GM18508 (cell line): ENCODE results near the gene LYPD1.

ENCODE experiments used
- ATAC-seq: cut with Tn5 transposase; IDR thresholded peaks from one replicate; pipeline ENCODE4 v1.9.1; 2021; ENCODE audit warnings: moderate number of reproducible peaks; ENCODE audit not compliant: insufficient read depth, unreplicated experiment

The LYPD1 gene

DNA sequence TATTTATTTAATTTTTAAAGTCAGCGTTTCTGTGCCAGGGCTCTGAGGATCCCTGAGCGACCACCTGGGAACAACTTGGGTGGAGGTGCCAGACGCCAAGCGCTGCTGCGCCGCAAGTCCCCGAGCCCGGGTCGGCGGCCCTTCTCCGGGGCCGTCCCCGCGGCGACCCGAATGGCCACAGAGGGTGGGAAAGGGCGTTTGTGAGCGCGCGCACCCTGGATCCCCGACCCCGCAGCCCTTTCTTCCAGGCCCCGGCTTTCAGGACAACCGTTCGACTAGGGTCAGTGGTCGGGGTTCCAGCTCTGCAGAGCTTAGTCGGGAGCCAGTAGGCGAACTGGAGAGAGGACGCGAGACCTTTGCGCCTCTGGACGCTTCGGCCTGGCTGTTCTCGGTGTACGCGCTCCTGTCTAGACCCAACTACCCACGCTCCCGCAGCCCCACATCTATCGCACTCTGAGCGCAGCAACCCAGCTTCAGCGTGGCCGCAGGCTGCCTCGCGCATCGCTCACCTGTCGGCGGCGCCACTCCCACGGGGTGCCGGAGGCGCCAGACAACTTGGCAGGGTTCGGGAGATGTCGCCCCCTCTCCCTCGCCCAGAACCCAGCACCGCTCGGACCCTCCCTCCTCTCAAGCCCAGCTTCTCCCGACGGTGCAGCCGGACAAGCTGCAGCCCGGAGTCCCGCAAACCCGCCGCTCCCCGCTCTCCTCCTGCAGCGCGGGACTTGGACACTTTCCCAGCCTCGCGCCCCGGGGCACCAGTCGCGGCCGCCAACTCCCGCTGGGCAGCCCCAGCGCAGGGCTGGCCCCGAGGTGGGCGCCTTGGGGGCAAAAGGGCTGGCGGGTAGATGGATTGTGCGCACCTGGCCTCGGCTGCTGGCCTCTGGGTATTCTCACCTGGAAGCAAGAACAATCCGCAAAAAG, 758 bp downstream of the LYPD1 start:
- ATAC-seq = no peak

DNA sequence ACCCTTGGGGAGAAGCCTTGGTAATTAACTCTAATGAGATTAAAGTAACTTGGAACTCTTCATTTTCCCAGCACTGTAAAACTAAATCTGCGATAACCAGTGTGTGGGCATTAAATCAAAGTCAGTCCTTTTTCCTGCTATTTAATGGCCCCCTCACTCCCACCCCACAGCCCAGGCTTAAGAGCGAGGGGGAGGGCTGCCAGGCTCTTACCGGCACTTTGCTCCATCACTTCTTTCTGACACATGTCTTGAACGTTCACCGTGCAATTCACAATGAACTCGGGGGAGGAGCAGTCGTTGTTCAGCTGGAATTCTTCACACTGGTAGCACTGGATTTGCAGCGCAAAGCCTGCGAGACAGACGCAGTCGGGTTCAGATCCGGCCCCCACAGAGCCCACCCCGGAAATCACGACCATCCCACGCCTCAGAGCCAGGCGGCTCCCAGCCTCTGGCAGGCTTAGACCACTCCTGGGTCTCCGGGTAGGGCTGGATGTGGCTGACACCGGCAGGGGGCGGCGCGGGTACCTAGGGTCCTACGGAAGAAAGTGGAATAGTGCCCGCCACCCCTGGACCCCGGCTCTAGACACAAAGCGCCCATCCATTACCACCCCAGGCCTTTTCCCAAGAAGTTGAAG, 1.7 kb downstream of the LYPD1 start:
- no peak for ATAC-seq

DNA sequence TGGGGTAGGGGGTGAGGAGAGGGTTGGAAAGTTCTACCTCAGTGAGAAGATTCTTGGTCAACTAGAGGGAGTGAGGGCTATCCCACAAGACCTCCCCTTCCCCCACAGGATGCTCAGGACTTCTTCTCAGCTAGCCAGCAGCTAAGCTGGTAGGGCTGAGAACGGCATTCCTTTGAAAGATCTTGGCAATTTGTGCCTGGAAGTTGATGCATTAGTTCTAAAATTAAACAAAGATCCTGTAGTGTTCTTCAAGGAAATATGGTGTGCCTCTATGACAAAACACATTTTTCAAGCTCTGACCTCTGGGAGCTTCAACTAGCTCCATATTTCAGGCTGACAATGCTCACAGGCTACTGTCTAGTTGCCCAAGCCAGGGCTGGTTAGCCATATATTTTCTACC, 2.3 kb downstream of the LYPD1 start:
- ATAC-seq = no peak

DNA sequence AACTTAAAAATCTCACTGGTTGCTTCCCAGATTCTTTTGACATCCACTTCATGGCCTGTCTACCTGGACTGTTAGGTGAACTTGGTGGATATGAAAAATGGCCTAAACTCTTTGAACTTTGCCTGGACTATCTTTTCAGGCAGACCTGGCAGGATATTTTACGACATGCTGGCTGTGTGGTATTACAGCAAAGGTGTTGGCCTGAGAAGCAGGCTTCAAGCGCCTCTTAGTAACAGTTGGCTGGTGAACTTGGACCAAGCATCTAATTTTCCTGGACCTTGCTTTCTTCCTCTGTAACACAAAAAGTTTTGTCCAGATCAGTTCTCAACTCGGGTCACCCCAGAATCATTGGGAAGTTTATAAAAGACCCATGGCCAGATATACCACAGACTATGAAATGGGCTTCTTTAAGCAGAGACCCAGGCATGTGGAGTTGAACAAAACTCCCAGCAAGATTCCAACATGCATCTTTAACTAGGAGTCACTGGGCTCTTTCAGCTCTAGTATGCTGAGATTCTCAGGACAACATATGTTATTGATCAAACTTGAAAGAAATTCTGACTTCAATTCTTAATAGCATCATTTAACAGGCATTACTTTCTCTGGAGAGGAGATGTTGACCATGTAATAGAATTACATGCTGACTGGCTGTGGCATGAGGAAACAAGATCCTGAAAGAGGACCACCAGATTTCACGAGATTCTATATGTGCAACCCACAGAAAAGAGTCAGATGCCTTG, 4.4 kb downstream of the LYPD1 start:
- no peak for ATAC-seq

DNA sequence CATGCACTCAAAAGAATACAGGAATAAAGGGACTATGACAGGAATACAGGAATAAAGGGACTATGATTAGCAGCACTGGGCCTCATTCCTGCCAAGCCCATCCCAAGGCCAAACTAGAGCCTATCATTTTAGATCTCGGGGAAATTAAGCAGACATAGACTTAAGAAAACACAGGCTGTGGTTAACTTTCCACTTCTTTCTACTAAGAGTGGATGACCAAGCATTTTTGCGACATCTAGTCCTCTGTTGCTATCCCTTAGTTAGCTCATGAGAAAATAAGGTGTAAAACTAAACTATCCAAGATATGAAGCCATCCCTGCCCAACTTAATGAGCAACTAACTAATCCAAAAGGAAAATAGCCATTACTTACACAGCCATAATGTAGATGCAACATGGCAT, 5.9 kb downstream of the LYPD1 start:
- no peak for ATAC-seq

GRCh38 chr2:132662732-132663131, 7.3 kb downstream of the LYPD1 start:
- no peak for ATAC-seq

- ATAC-seq = no peak
Measured at GRCh38 chr2:132659331-132659730, 10.7 kb downstream of the LYPD1 start.

DNA sequence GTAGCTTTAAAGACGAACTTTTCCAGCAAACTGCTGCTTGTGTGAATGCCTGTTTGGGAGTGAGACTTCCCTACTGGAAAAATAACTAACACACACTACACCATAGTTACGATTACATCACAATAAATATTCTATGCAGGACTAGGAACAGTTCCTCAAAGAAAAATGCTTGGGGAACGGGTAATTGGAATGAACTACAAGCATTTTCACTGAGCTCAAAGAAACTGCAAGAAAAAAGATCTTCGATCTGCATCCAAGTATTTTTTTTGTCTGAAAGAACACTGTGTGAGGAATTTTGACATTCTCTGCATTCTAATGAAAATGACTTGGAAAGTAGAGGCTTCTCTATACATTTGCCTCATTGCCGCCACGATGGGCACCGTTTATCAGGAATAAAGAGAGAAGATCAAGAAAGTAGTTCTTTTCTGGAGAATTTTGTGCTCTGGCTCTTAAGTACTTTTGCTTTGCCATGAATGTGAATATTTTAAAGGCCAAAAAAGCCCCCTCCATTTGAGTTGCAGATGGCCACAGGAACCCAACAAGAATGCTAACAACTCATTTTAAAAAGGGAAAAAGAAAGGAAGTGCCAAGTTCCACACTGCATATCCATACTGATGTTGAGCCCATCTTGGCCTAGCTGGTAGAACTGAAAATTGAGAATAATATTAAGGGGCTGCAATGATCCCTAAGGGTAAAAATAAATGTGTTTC, 13.6 kb downstream of the LYPD1 start:
- no peak for ATAC-seq

- ATAC-seq = no peak
Measured at GRCh38 chr2:132654968-132655367, 15.0 kb downstream of the LYPD1 start.

DNA sequence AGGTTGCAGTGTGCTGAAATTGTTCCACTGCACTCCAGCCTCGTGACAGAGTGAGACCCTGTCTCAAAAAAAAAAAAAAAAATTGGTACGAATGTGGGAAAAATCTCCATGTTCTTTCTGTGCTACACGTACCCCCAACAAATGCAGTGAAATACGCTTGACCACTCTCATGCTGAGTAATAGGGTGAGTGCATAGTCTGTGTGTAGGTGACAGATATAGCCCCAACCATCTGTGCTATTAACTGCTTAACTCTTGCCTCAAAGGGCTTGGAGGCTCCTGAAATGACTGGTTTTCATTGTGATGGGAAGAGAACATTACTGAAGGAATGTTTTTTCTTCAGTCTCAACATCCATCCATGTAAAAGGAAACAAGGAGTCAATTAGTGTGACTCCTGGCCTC, 15.7 kb downstream of the LYPD1 start:
- ATAC-seq = no peak

GRCh38 chr2:132652474-132652873, 17.5 kb downstream of the LYPD1 start:
- ATAC-seq = no peak

DNA sequence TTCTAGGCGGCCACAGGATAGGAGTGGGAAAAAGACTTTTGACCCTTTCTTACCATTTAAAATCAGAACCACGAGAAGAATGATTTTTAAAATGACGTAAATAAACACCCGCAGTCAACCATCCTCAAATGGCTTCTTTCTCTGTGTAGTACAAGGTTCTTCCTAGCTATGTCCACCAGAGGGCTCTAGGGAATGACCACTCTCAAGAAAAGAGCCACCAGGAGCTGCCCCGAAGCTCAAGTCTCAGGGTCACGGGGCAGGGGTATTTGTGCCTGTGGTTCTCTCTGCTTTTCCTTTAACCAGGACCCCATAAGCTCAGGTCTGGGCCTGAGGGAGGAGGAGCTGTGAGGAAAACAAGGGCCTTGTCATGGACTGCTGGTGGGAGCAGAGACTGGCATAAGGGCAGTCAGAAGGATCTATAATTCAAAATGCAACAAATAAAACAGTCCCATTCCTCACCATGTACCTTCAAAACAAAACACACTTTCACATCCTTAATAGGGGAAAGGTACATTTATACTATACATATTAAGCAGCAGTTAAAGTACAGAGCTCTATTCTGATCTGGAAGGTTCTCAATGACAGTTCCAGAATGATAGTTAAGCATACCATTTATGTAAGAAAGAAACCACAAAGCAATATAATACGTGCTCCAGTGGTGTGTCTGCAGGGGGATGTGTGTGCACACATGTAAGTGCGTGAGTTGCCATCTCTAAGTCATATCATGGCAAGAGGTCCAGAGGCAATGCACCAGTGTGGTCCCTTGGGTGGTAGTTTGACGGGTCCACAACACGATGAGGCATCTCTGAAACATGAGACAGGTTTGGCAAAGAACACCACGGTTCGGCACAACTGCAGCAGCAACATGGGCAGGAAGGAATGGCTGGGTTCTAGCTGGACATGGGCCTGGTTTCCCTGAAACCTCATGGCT, 18.6 kb downstream of the LYPD1 start:
- ATAC-seq = no peak

DNA sequence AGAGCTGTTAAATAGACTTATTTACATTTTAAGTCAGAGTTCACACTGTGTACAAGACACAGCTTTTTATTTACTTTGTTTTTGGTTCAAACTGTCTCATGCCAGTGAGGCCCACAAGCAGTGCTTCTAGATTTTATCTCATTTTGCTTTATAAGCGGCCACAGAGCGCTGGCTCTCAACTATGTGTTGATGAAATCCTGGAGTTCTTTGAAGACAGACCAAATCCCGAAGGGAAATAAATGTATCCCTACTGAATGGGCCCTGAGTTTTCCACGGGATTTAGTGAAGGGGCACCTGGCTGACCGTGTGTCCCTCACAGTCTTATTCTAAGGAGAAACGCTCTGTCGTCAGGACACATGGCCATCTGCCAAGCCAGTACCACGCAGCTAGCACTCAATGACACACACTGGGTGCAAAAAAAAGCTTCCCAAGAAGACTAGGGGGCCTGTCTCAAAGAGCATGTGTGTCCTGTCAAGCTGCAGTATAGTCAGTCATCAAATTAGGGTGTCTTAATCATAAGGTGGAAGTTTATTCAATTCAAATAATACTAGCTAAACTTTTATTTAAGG, 23.4 kb downstream of the LYPD1 start:
- ATAC-seq = no peak

DNA sequence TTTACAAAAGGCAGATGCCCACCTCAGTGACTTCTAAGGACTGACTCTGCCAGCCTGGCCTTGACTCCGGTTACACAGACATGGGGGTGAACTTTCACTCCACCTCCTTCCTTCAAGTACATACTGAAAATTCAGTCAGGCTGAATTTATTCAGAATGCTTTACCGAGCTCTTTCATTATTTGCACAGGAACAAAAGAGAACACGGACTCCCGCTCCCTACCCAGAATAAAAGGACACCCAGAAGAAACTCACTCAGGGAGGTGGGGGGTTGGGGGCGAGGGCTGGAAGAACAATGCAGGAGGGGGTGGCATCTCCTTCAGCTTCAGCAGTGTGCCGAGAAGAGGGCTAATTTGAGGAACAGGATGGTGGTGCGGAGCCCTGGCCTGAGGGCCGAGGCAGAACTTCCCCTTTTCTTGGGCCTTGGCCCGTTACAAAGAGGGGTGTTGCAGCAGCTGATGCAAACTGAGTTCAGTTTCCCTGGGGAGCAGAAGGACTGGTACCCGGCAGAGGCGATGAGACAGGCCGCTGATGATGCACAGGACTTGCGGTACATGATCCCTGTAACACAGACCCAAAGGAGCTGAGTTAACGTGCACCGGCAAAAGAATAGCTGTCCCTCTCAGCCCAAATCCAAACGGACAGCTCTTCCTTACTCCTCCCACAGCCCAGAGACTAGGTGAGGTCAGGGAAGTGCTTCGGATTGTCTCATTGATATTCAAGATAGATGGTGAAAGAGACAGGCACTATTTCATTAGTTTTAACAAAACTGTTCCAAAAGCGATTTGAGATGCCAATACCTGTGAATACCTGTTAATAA, 24.1 kb downstream of the LYPD1 start:
- ATAC-seq = peak; percentile 61

GRCh38 chr2:132645176-132645575, 24.8 kb downstream of the LYPD1 start:
- ATAC-seq = no peak

DNA sequence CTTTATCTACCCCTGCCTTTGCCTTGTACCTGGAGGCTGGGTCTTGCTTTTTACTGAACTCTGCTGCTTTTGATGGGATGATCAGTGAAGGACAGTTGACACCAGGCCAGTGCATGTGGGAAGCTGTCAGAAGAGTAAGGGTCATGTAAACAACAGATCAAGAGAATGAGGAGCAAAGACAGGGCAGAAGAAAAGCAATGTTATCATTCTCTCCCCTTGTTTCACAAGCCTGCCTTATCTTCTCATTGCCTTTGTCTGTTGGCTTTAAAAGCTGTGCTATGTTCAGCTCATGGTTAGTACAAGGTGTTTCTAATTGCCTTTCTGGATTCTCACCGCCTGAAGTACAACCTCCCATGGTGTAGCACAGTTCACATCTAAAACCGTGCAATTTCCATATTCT, 27.6 kb downstream of the LYPD1 start:
- no peak for ATAC-seq

- ATAC-seq = no peak
Measured at GRCh38 chr2:132641819-132642218, 28.2 kb downstream of the LYPD1 start.

DNA sequence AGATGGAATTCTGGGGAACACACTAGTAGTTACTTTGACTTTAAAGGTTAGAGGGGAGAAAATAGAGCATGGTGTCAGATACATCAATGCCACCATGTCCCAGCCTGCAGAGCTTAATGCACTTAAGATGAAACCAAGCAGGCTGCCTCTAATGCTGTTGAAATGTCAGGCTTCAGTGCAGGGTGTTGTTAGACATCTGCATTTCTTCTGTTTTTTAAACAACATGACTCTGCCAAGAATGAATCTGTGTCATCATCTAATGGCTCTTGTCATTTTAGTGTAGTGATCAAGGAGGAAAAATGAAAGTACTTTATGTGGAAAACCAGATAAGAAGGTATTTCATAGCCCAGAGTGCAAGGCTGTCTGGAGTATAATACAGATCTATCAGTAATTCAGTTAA, 29.9 kb downstream of the LYPD1 start:
- ATAC-seq = no peak
